GM18505 (cell line): Measurements from ENCODE around the gene GAST.
"Not testable (repeated sequence)": the region's sequence is repeated elsewhere in the genome, so short reads cannot be mapped to it uniquely, and the experiment has no call there.

Experiments
- ATAC-seq: cut with Tn5 transposase; IDR thresholded peaks from one replicate; pipeline ENCODE4 v1.9.1; 2021; ENCODE audit not compliant: unreplicated experiment
- POLR2A ChIP-seq: IDR thresholded peaks from 4 replicates; pipeline ENCODE4 v1.6.1; 2011; ENCODE audit warnings: borderline replicate concordance; ENCODE audit not compliant: insufficient read depth, insufficient read length; ENCODE audit errors: extremely low read depth

GAST gene

GRCh38 chr17:41691031-41691777, 20.9 kb upstream of the GAST start:
- TF ChIP-seq POLR2A, result no peak
- no peak for ATAC-seq

GRCh38 chr17:41692722-41693521, 19.2 kb upstream of the GAST start:
- ATAC-seq, result no peak

GRCh38 chr17:41695134-41695661, 16.9 kb upstream of the GAST start:
- no peak for ATAC-seq
- no peak for TF ChIP-seq POLR2A

More at GRCh38 chr17:41692722-41693521, 19.2 kb upstream of the GAST start:
- TF ChIP-seq POLR2A, result no peak

- no peak for TF ChIP-seq POLR2A
- ATAC-seq, result no peak
These were observed 16.0 kb upstream of the GAST start for GRCh38 chr17:41695954-41696757.

GRCh38 chr17:41697122-41697962, 14.8 kb upstream of the GAST start:
- TF ChIP-seq POLR2A, result no peak
- ATAC-seq, result no peak

GRCh38 chr17:41700843-41701242, 11.3 kb upstream of the GAST start:
- not testable (repeated sequence) for ATAC-seq

DNA sequence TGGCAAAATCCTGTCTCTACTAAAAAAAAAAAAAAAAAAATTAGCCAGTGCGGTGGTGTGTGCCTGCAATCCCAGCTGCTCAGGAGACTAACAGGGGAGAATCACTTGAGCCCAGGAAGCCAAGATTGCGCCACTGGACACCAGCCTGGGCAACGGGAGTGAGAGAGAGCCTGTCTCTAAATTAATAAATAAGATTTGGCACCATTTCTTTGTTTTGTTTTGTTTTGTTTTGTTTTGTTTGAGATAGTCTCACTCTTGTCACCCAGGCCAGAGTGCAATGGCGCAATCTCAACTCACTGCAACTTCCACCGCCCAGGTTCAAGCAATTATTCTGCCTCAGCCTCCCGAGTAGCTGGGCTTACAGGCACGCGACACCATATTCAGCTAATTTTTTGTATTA, 9.4 kb upstream of the GAST start:
- no peak for ATAC-seq
- TF ChIP-seq POLR2A, result no peak

GRCh38 chr17:41705271-41705991, 6.7 kb upstream of the GAST start:
- TF ChIP-seq POLR2A, result no peak
- ATAC-seq, result no peak

- no peak for ATAC-seq
- no peak for TF ChIP-seq POLR2A
These were observed 4.1 kb upstream of the GAST start for GRCh38 chr17:41707803-41708669.

DNA sequence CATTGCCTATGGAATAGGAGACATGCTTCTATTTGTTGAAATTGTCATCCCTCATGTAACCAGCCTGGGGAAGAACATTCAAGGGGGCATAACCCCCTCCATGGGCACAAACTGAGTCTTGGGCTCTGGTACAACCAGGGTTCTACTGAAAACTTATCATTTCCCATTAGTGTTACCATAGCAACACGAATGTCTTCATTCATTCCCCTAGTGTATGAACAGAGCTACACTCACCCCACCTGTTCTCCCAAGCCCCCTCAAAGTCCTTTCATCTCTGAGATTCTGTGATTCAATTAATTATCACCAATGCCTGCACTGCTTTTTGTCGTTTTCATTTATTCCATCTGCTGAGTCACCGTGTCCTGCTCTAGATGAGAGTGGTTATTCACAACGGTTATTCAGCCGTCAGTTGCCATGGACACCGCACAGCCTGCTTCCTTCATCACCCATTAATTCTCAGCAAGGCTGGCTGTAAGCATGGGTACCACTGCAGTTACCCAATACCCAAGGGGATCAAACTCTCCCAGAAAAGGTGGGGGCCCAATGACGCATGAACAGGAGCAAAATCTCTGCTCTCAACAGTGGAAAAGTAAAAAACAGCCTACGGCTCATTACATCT, 1.6 kb upstream of the GAST start:
- TF ChIP-seq POLR2A, result no peak
- no peak for ATAC-seq

DNA sequence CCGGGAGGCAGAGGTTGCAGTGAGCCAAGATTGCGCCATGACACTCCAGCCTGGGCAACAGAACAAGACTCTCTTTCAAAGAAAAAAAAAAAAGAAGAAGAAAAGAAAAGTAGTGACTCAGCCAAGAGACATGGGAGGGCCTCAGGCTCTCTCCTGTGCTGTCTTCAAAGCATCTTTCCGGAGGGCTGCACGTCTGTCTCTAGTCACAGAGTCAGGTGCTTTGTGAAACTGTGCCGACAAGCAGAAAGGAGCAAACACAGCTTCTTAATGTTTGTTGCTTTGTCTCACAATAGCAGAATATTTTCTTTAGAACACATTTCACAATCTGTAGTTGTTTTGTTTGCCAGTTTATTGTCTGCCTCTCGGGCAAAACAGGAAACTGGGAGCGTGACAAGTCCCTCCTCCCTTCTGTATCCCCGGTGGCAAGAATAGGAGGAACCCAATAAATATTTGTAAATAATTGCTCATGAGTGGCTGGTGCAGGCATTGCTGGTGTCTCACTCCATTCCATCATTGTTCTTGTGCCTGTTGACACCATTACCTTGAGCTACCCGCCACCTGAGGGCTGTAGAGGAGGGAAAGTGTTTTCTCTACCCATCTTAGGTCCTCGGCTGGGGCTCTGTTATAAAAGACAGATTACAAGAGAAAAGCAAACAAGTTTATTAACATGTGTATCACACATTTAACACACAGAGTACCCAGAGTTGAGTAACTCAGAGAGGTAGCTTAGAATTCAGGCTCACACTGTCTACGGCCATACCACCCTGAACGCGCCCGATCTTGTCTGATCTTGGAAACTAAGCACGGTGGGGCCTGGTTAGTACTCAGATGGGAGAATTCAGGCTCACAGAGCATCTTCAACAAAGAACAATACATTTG, 5.5 kb downstream of the GAST start:
- TF ChIP-seq POLR2A, result no peak
- no peak for ATAC-seq
